ENCODE results near the gene STK17A.

DNA sequence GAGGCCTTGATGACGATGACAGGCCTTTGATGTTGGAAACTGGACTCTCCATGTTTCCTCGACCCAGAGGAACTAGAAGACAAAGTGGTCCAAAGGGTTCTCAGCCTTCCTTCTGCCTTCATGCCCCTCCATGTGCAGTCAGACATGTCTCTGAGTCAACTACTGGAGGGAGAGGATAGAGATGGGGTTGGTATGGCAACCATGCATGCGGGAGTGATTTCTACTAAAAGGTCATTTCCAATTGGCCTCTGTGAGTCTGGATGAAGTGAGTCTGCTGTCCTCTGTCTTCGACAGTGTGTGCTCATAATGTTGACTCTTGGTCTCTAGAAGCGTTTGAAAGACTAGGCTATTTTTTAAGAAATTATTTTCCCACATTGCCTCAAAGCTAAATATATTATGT, 29.2 kb downstream of the STK17A start:
- TF ChIP-seq, protein P1, sequence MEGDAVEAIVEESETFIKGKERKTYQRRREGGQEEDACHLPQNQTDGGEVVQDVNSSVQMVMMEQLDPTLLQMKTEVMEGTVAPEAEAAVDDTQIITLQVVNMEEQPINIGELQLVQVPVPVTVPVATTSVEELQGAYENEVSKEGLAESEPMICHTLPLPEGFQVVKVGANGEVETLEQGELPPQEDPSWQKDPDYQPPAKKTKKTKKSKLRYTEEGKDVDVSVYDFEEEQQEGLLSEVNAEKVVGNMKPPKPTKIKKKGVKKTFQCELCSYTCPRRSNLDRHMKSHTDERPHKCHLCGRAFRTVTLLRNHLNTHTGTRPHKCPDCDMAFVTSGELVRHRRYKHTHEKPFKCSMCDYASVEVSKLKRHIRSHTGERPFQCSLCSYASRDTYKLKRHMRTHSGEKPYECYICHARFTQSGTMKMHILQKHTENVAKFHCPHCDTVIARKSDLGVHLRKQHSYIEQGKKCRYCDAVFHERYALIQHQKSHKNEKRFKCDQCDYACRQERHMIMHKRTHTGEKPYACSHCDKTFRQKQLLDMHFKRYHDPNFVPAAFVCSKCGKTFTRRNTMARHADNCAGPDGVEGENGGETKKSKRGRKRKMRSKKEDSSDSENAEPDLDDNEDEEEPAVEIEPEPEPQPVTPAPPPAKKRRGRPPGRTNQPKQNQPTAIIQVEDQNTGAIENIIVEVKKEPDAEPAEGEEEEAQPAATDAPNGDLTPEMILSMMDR (IDR thresholded peaks at IDR 0.05; ENCODE audit: borderline replicate concordance, extremely low read depth, low read length, poor library complexity, severe bottlenecking): no peak
- no peak for TF ChIP-seq EZH2 (IDR thresholded peaks at IDR 0.05; ENCODE audit: borderline replicate concordance, low read depth, low read length, severe bottlenecking)
